Breast epithelium (tissue), 4 donors: ENCODE results near the gene HMGXB3. TPM values are rescaled to one million over a fixed set of nuclear protein-coding genes. Genes with fewer than 3 reads are reported as not detected.

ENCODE experiments used
- DNase-seq, 2 donors: peaks; one replicate each; pipeline ENCODE4 v3.0.0-alpha.2; 2019; ENCODE audit warnings: low spot score in 2 of 2
- H3K27ac ChIP-seq, 2 donors: fragments of 200-600 bp; sonication (generic) in 1 of 2; one replicate each; pipeline ENCODE4 v1.5.1; 2016 to 2019; ENCODE audit warnings: mild to moderate bottlenecking in 1 of 2
- H3K27me3 ChIP-seq, 2 donors: fragments of 200-600 bp; sonication (generic) in 1 of 2; one replicate each; pipeline versions ENCODE4 v1.5.1 to v1.6.0; 2017 to 2019; ENCODE audit warnings: control low read depth in 1 of 2, mild to moderate bottlenecking in 1 of 2
- H3K36me3 ChIP-seq: fragments of 200-600 bp; one replicate; pipeline ENCODE4 v1.5.1; 2019
- H3K4me1 ChIP-seq, 2 donors: fragments of 200-600 bp; sonication (generic); one replicate each; pipeline ENCODE4 v1.5.1; 2016 to 2019; ENCODE audit warnings: control low read depth in 1 of 2
- H3K4me3 ChIP-seq, 3 donors: fragments of 200-600 bp; sonication (generic); 1 replicate in 2 of 3; 2 replicates in 1 of 3; pipeline ENCODE4 v1.5.1; 2016 to 2019; ENCODE audit warnings: mild to moderate bottlenecking in 3 of 3, moderate library complexity in 2 of 3
- H3K9me3 ChIP-seq, 2 donors: fragments of 200-600 bp; sonication (generic) in 1 of 2; one replicate each; pipeline ENCODE4 v1.5.1; 2016 to 2019; ENCODE audit warnings: control low read depth in 1 of 2
- CTCF ChIP-seq, 3 donors: fragments of 450-650 bp; IDR thresholded peaks; one replicate each; pipeline ENCODE4 v1.5.1; 2016 to 2017; ENCODE audit warnings: antibody characterized with exemption in 3 of 3, mild to moderate bottlenecking in 3 of 3, moderate library complexity in 3 of 3
- POLR2A ChIP-seq: fragments of 450-650 bp; IDR thresholded peaks from one replicate; pipeline ENCODE4 v1.6.1; 2016; ENCODE audit warnings: antibody characterized with exemption, mild to moderate bottlenecking, moderate library complexity
- POLR2AphosphoS5 ChIP-seq, 3 donors: sonication (generic); formaldehyde crosslinking; IDR thresholded peaks; one replicate each; pipeline ENCODE4 v1.6.1; 2017; ENCODE audit warnings: antibody characterized with exemption in 3 of 3
- intact Hi-C: fragments of 100-400 bp; cut with DNase I; formaldehyde crosslinking; loops from one replicate; pipeline ENCODE4 v1.15.1; 2023; ENCODE audit warnings: low total_unique reads
- total RNA-seq, 3 donors: library from RNA; depleted of rRNA; stranded (reverse); fragments of >200 nt; gene quantifications; one replicate each; pipeline ENCODE4 v1.1.0, GENCODE V29; 2016

Gene HMGXB3
- total RNA-seq, 3 donors from 2014 or later = 35.2 to 80.9 (median 57.7) TPM

GRCh38 chr5:150065886-150066285, 65.3 kb downstream of the HMGXB3 start:
- Histone ChIP-seq H3K4me3 (no peak overlapping the region), H3K36me3 (no peaks in the 10 kb centered on the region), H3K27ac (peak overlapping the region in 1 of 2 donors; percentile 19), H3K4me1 (no peaks in the 10 kb centered on the region), H3K9me3 (no peaks in the 10 kb centered on the region), H3K27me3 (no peaks in the 10 kb centered on the region)
- TF ChIP-seq POLR2A = no peak
- TF ChIP-seq POLR2AphosphoS5 (IDR thresholded peaks at IDR 0.05) = no peak
- TF ChIP-seq CTCF (IDR thresholded peaks at IDR 0.05) = no peak
- intact Hi-C loops = no loop called here
- no peak for DNase-seq

- Histone ChIP-seq H3K27ac (peak overlapping the region in 1 of 2 donors; percentile 32), H3K4me3 (no peak overlapping the region), H3K36me3 (no peaks in the 10 kb centered on the region), H3K9me3 (no peaks in the 10 kb centered on the region), H3K27me3 (no peaks in the 10 kb centered on the region), H3K4me1 (no peaks in the 10 kb centered on the region)
- no peak for DNase-seq
- intact Hi-C loops = no loop called here
- TF ChIP-seq POLR2AphosphoS5 (IDR thresholded peaks at IDR 0.05) (no peak), POLR2A (no peak), CTCF (IDR thresholded peaks at IDR 0.05) (no peak)
Observed at GRCh38 chr5:150066436-150066835, 65.9 kb downstream of the HMGXB3 start.

- peak overlapping the region in 1 of 2 donors; percentile 32 for H3K27ac ChIP-seq
- no peak for DNase-seq
- intact Hi-C loops = no loop called here
Observed at GRCh38 chr5:150066901-150067396, 66.4 kb downstream of the HMGXB3 start.

GRCh38 chr5:150067405-150067960, 66.9 kb downstream of the HMGXB3 start:
- Histone ChIP-seq H3K27me3 (no peaks in the 10 kb centered on the region), H3K4me1 (no peaks in the 10 kb centered on the region), H3K36me3 (no peaks in the 10 kb centered on the region), H3K27ac (no peak overlapping the region), H3K9me3 (no peaks in the 10 kb centered on the region), H3K4me3 (no peak overlapping the region)
- intact Hi-C loops = no loop called here
- TF ChIP-seq POLR2A (no peak), CTCF (IDR thresholded peaks at IDR 0.05) (no peak), POLR2AphosphoS5 (IDR thresholded peaks at IDR 0.05) (no peak)
- DNase-seq = no peak

More at GRCh38 chr5:150066901-150067396, 66.4 kb downstream of the HMGXB3 start:
- TF ChIP-seq POLR2AphosphoS5 (IDR thresholded peaks at IDR 0.05) = no peak
- no peak for TF ChIP-seq CTCF (IDR thresholded peaks at IDR 0.05)
- no peak for TF ChIP-seq POLR2A
- Histone ChIP-seq H3K4me1 (no peaks in the 10 kb centered on the region), H3K9me3 (no peaks in the 10 kb centered on the region), H3K4me3 (no peak overlapping the region), H3K27me3 (no peaks in the 10 kb centered on the region), H3K36me3 (no peaks in the 10 kb centered on the region)

GRCh38 chr5:150068071-150068470, 67.5 kb downstream of the HMGXB3 start:
- Histone ChIP-seq H3K27me3 (no peaks in the 10 kb centered on the region), H3K27ac (no peak overlapping the region), H3K36me3 (no peaks in the 10 kb centered on the region), H3K9me3 (no peaks in the 10 kb centered on the region), H3K4me3 (no peak overlapping the region), H3K4me1 (no peaks in the 10 kb centered on the region)
- no peak for TF ChIP-seq POLR2AphosphoS5 (IDR thresholded peaks at IDR 0.05)
- no peak for TF ChIP-seq POLR2A
- no peak for TF ChIP-seq CTCF (IDR thresholded peaks at IDR 0.05)
- intact Hi-C loops = no loop called here
- no peak for DNase-seq
